NCI-H146 treated with DMSO at 0.1 percent for 48 hours (cell line): ENCODE measurements around the gene FATE1.
"Not testable (repeated sequence)": the region's sequence is repeated elsewhere in the genome, so short reads cannot be mapped to it uniquely, and the experiment has no call there.

Source experiments
- DNase-seq: peaks from one replicate; lab custom pipeline; 2025; ENCODE audit not compliant: unreplicated experiment; lab: John Stamatoyannopoulos, UW

FATE1 gene, protein sequence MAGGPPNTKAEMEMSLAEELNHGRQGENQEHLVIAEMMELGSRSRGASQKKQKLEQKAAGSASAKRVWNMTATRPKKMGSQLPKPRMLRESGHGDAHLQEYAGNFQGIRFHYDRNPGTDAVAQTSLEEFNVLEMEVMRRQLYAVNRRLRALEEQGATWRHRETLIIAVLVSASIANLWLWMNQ

DNA sequence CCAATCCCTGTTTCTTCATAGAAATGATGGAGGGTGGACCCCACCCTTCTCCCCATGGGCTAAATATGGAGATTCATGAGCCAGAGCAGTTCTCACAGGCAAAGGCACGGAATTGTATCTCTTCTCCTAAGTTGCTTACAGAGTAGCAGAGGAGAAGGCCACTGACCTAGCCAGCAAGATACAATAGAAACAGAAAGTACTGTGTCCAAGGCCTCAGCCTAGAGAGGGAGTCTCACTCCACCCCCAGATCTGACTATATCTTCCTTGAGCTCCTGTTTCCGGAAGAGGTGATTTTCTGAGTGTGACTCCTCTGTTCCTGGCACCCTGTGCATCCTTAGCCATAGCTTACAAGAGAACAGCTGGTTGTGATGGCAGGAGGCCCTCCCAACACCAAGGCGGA lies at the start of gene FATE1:
Gene FATE1 (plus strand): TSS at position 284 of the 400 bp plus-strand sequence. CDS start 85 bp downstream, at position 369.
- no peak for DNase-seq

DNA sequence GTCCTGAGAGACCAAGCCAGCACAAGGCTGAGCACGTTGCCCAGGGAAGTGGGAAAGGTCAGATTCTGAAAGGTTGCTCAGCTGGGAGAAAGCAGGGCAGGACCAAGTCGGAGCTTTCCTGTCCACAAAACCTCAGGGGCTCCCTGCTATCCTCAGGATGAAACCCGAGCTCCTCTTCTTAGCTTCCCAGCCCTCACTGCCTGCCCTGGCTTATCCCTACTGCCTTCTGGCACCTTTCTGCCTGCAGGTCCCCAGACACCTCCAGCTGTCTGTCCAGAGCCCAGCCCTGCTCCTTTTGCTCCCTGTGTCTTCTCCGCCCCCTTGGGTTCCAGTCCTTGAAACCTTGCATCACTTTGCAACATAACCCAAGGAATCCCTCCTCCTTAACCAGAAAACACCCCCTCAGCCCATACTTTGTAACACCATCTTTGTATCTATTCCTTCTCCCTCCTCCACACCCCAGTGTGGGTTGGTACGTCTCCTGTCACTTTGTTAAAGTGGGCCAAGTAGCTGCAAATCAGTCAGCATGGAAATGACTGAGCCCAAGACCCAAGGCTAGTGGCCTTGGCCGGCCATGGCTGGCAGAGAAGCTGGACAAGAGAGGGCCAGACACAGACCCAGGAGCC lies 40.6 kb upstream of the FATE1 start:
- DNase-seq: no peak

GRCh38 chrX:151676196-151676595 lies 39.6 kb upstream of the FATE1 start:
- no peak for DNase-seq

DNA sequence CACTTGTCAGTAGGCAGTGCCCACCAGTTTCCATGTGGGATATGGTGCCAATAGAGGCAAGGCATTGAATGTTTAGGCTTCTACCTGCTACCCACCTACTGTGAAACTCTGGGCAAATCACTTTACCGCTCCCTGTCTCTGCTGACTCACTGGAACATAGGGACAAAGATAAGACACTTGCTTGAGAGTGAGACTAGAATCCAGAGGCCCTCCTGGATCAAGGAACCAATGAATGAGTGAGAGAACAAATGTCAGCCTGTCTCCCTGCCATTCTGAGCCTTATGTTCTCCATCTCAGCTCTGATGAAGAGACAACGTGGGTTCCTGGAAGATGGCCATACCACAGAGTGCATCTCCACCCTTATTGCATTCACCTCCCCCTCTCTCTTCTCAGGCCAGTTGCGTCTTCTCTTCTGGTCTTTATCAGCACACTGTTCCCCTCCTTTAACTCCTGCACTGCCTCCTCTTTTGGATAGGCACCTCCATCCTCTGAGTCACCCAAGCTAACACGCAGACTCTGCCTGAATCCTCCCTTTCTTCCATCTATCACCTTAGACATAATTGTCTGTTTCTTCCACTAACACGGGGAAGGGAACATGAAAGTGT lies 35.9 kb upstream of the FATE1 start:
- DNase-seq: no peak

DNA sequence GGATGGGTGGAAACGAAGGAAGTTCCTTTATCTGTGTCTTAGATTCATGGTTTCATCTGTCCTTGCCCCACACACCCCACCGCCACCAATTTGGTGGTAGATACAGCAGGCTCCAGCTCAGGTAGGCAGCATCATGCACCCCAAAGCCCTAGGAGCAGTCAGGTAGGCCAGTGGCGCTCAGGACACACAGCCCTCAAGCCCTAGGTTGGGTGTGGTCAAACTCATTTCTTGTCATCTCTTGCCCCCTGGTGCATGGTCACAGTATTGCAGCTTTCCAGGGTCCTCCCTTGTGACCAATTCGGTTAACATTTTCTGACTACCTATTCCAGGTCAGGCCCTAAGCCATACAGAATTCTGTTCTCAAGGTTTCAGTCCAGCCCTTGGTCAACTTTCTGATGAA lies 35.0 kb upstream of the FATE1 start:
- no peak for DNase-seq

DNA sequence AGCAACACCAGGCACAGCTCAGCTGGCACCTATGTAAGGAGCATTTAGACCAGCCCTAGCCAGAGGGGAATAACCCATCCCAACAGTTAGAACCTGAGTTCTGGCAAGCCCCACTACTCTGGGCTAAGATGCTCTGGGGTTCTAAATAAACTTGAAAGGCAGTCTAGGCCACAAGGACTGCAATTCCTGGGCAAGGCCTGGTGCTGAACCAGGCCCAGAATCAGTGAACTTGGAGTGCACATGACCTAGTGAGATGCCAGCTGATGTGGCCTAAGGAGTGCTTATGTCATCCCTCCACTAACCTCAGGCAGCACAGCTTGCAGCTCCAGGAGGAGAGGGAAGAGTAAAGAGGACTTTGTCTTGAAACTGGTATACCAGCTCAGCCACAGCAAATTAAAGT lies 28.2 kb upstream of the FATE1 start:
- no peak for DNase-seq

DNA sequence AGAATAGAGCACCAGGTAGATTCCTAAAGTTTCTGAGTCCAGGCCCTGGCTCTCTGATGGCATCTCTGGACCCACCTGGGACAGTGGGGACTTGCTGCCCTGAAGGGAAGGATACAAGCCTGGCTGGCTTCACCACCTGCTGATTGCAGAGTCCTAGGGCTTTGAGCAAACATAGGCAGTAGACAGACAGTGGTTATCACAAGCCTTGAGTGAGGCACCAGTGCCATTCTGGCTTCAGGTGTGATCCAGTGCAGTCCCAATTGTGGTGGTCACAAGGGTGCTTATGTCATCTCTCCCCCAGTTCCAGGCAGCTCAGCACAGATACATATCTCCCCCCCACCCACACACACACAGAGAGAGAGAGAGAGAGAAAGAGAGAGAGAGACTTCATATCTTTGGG lies 27.1 kb upstream of the FATE1 start:
- no peak for DNase-seq

DNA sequence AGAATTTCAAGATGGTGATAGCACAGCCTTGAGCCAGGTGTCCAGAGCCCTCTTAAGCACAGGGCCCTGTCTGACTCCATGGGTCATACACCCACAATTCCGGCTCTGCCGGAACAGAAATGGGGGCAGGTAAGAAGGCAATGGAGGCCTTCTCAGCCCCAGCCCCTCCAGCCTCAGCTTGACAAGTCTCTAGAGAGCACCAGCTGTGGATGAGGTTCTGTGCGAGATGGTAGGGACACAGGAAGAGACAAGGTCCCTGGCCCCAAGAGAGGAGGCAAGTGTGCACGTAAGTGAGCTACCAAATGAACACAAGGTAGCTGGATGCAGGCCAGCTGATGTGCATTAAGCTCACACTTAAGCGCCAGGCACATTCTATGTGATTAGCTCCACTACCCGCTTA lies 23.0 kb upstream of the FATE1 start:
- DNase-seq: no peak

- DNase-seq: no peak
Observed at GRCh38 chrX:151694121-151694520, 21.7 kb upstream of the FATE1 start.

- no peak for DNase-seq
Observed at GRCh38 chrX:151694661-151695582, 20.9 kb upstream of the FATE1 start, which contains the start of gene PRRG3. Gene PRRG3, plus strand, starts transcription at chrX:151695458. Its CDS starts 3,357 bp downstream, at chrX:151698815.

- DNase-seq: no peak
Observed at GRCh38 chrX:151695583-151696340, 20.1 kb upstream of the FATE1 start.

DNA sequence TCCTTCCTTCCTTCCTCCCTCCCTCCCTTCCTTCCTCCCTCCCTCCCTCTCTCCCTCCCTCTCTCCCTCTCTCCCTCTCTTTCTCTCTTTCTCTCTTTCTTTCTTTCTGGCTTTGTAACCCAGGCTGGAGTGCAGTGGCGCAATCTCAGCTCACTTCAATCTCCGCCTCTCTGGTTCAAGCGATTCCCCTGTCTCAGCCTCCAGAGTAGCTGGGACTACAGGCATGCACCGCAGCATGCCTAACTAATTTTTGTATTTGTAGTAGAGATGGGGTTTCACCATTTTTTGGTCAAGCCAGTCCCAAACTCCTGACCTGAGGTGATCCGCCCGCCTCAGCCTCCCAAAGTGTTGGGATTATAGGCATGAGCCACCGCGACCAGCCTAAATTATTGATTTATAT lies 18.8 kb upstream of the FATE1 start:
- DNase-seq: not testable (repeated sequence)

GRCh38 chrX:151697522-151697921 lies 18.3 kb upstream of the FATE1 start:
- DNase-seq: no peak

DNA sequence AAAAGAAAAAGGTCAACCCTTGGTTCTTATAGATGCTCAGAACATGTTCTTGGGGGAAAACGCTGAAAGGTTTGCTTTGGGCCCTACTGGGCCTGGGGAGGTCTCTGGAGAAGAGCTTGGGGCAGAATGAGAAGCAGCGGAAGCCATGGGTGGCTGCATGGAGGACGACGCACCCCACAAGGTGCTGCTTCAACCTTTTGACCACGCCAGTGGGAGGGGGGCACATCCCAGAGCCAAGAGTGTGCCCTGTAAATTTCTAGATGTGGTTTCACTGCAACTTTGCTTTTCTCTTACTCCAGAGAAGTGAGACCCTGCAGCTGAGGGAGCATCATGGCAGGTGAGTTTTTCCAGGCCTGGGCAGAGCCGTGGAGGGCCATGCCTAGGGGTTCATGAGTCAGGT lies 17.4 kb upstream of the FATE1 start:
- DNase-seq: no peak

GRCh38 chrX:151699746-151700145 lies 16.1 kb upstream of the FATE1 start:
- DNase-seq: no peak

DNA sequence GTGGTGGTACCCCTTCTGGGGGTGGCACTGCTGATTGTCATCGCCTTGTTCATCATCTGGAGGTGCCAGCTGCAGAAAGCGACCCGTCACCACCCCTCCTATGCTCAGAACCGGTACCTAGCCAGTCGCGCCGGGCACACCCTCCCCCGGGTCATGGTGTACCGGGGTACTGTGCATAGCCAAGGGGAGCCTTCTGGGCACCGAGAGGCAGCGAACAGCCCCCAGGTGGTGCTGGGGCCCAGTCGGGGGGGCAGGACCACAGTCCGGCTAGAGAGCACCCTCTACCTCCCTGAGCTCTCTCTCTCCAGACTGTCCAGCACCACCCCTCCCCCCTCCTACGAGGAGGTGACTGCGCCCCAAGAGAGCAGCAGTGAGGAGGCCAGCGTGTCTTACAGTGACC lies 15.3 kb upstream of the FATE1 start:
- no peak for DNase-seq

DNA sequence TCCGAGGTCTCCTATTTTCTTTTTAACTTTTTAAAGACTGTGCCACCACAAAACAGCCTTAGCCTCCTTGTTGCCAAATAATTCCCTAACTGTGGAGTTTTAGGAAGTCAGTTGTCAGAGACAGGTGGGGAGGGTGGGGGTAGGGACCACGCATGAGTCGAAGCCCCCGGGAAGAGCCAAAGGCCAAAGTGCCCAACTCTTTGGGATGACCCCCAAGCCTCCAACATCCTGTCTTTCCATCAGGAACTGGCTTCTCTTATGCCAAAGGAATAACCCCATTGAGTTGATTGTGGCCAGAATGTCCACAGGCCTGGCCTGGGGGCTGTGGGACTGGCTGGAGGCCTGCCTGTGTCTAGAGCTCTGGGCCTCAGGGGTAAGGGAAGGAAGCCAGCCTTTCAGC lies 14.8 kb upstream of the FATE1 start:
- DNase-seq: no peak

- DNase-seq: no peak
Observed at GRCh38 chrX:151701531-151701930, 14.3 kb upstream of the FATE1 start.

DNA sequence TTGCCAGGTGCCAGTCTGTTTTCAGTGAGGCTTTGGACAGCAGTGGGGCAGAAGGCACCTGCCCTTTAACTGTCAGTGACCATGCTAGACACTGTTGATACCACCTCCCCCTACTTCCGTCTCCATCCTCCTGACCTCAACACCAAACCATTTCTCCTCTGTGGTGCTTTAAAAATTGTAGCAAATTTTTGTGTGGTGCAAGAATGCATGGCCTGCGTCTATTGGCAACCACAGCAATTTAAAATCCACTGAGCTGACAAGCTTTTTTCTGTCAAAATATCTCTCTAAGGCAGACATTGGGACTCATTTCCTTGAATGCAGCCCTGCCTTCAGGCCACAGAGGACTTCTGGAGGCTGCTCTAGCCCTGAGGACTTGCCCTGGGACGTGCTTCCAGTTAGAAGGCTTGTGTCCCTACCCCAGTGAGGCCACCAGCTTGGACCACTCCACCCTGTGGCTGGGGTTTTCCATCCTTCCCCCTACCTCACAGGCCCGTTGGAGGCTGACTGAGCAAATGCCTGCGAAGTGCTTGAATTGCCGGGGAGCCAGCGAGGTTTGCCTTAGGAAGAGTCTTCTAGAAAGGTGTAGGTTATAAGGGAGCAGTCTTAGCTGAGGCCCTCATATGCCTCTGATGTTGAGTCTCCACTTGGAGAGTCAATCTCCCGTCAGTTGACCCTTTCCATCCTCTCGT lies 13.7 kb upstream of the FATE1 start:
- no peak for DNase-seq

- DNase-seq: no peak
Observed at GRCh38 chrX:151702741-151703340, 13.0 kb upstream of the FATE1 start.
